Stimulated activated CD8-positive, alpha-beta memory T cell treated with anti-CD3 and anti-CD28 coated beads, Interleukin-4, amount 100 ng/mL, for 24 hours (primary cell): ENCODE results near the gene ACSM6.
A peak's percentile ranks its signal among the peaks of the same experiment; 100 is the strongest.

Experiments
- DNase-seq: peaks from one replicate; pipeline ENCODE4 v3.0.0-alpha.2; 2020; ENCODE audit warnings: low read depth

ACSM6 gene

GRCh38 chr10:95246582-95247051, 52.6 kb downstream of the ACSM6 start:
- peak; percentile 48 for DNase-seq

- DNase-seq, result no peak
These were observed 53.3 kb downstream of the ACSM6 start for GRCh38 chr10:95247200-95247880.

GRCh38 chr10:95247881-95248583, 54.0 kb downstream of the ACSM6 start:
- no peak for DNase-seq

- DNase-seq, result no peak
These were observed 55.0 kb downstream of the ACSM6 start for GRCh38 chr10:95248989-95249388.

- DNase-seq, result no peak
These were observed 55.4 kb downstream of the ACSM6 start for GRCh38 chr10:95249467-95249866.

GRCh38 chr10:95250856-95251255, 56.8 kb downstream of the ACSM6 start:
- no peak for DNase-seq

GRCh38 chr10:95253007-95253406, 59.0 kb downstream of the ACSM6 start:
- DNase-seq, result no peak

- no peak for DNase-seq
These were observed 59.6 kb downstream of the ACSM6 start for GRCh38 chr10:95253686-95254085.

- DNase-seq, result no peak
These were observed 60.6 kb downstream of the ACSM6 start for GRCh38 chr10:95254629-95255028.

- DNase-seq, result no peak
These were observed 62.2 kb downstream of the ACSM6 start for GRCh38 chr10:95256268-95256667.

- no peak for DNase-seq
These were observed 63.8 kb downstream of the ACSM6 start for GRCh38 chr10:95257849-95258248.

GRCh38 chr10:95260397-95260881, 66.4 kb downstream of the ACSM6 start:
- no peak for DNase-seq

GRCh38 chr10:95260909-95261552, 67.0 kb downstream of the ACSM6 start:
- no peak for DNase-seq

GRCh38 chr10:95261926-95262325, 67.9 kb downstream of the ACSM6 start:
- DNase-seq, result no peak

GRCh38 chr10:95262763-95263518, 68.9 kb downstream of the ACSM6 start:
- no peak for DNase-seq

GRCh38 chr10:95263864-95264226, 69.8 kb downstream of the ACSM6 start:
- DNase-seq, result no peak

- no peak for DNase-seq
These were observed 70.4 kb downstream of the ACSM6 start for GRCh38 chr10:95264227-95265051.

- no peak for DNase-seq
These were observed 71.5 kb downstream of the ACSM6 start for GRCh38 chr10:95265572-95265971.

- DNase-seq, result no peak
These were observed 72.6 kb downstream of the ACSM6 start for GRCh38 chr10:95266674-95267095.

- DNase-seq, result no peak
These were observed 73.2 kb downstream of the ACSM6 start for GRCh38 chr10:95267251-95267650.

GRCh38 chr10:95268438-95268837, 74.4 kb downstream of the ACSM6 start:
- no peak for DNase-seq
